GM12872 (cell line): ENCODE results near the gene STK32B.

Experiments
- CTCF ChIP-seq: IDR thresholded peaks from 3 replicates; pipeline ENCODE4 v1.5.1; 2011; ENCODE audit warnings: low read depth, mild to moderate bottlenecking, low read length, moderate library complexity; ENCODE audit not compliant: insufficient read depth

The STK32B gene

GRCh38 chr4:5032813-5033212 is 18.5 kb upstream of the STK32B start:
- TF ChIP-seq CTCF: no peak

DNA sequence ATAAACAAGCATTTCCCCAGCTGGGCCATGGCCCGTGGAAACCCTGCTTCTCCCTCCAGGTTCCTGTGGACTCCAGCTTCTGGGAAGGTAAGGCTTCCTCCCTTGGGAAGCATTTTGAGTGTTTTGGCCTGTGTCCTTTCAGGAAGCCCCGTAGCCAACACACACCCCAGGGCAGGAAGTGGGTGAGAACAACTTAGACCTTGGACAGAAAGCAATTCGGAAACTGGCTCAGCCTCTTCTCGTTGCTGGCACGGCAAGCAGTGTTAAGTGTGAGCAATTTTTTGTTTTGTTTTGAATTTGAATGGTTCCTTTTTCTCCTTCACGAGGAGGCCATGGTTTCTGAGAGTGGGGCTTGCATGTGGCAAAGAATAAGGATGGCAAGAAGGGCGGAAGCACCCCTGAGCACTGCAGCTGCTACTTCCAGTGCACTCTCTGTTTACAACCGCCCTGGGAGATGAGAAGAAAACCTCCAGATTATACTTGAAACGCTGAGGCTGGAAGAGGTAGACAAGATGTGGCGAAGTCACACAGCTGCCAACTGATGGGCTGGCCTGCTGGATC is 17.9 kb upstream of the STK32B start:
- TF ChIP-seq CTCF: no peak

DNA sequence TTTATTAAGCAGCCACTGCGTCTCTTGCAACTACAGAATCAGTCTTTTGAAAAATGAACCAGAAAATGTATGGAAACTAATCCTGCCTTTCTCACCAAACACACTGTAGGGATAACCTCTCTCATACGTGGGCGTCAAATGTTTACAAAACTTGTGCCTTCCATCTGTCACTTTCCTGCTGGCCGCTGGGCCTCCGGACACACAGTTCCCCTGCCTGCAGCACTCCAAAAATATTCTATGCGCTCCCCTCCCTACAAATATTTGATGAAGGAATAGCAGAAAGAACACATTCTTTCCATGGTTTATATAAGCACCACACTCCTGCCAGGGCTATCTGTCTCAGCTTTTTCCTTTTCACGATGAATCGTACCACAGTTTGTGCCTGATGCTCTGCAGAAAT is 17.1 kb upstream of the STK32B start:
- no peak for TF ChIP-seq CTCF

GRCh38 chr4:5036239-5036638 is 15.0 kb upstream of the STK32B start:
- no peak for TF ChIP-seq CTCF

DNA sequence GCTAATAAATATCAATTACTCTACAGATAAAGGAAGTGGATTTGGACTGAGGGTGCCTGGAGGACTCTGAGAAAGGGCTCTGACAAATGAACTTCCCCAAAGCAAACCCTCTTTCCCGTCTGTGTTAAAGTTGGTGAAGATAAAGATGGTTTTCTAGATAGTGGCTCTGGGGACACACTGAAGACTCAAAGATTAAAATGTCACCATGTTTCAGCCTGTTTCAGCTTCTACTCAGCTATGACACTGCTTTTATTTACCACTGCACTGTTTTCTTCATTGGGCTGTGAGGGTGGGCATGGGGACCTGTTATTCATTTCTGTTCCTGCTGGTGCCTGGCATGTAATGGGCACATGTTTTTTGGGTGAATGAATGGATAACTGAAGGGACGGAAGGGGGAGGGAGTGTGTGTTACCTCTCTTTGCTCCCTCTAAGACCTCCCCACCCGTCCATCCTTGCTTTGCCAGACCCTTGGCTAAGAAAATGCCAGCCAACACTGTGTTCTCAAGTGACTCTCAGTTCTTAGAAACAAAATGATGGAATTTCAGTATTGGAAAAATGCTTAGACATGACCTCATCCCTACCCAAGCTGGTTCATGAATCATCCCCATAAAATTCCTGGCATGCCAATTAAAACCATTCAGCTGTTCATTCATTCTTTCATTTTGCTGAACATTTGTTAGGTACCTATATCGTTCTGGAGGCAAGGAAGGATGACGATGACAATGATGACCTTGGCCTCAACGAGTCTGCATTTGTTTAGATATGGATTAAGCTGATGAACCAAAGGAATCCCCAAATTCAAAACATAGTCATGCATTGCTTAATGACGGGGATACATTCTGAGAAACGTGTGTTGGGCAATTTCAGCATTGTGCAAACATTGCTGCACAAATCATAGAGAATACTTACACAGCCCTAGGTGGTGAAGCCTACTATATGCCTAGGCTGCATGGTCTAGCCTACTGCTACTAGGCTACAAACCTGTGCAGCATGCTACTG is 13.4 kb upstream of the STK32B start:
- no peak for TF ChIP-seq CTCF

DNA sequence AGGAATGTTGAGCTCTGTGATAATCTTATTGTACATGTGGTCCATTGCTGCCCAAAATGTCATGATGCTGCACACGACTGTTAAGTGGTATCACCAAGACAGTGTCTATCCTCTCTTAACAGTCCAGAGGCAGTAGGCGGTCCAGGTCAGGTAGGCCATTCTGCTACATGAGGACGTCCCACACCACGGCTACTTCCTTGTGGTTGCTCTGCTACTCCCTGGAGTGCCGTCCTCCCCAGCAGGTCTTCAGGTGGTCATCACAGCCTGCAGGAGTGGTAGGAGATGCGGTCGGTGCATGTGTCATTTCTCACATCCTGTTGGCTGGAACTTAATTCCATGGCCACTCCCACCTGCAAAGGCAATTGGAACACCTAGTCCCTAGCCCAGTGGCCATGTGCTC is 11.5 kb upstream of the STK32B start:
- TF ChIP-seq CTCF: no peak

DNA sequence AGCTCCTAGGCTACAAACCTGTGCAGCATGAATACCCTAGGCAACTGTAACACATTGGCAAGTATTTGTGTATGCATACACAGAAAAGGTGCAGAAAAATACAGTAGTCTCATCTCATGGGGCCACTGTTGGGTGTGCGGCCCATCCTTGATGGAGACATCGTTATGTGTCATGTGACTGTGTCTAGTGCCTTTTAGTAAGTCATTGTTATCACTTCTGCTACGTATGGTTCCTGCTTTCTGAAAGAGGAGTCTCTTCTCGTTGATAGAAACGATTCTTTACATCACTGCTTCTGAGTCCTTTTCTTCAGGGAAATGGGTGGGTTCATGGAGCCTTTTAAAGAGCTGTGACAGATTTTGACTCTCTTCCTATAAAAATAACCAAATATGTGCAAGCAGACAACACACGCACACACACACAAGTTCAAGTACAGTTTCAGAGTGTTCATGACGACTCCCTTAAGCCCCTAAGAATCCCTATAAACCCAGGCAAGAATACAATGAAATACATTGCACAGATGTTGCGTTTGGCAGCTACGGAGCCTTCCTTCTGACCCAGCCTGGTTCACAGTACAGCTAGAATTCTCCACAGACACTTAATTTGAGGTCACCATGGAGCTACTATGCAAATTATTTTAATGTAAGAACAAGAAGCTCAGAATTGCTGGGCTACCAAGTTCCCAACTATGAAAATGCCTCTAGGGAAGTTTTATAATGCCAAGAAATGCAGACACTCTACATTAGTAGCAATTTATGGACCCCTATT is 10.2 kb upstream of the STK32B start:
- TF ChIP-seq CTCF: no peak
